Renal cortical epithelial cell (primary cell): Measurements from ENCODE around the gene FXR2. TPM values are rescaled to one million over a fixed set of nuclear protein-coding genes. Genes with fewer than 3 reads are reported as not detected.

Source experiments
- DNase-seq: peaks from one replicate; pipeline ENCODE4 v3.0.0-alpha.2; 2011; ENCODE audit warnings: low read depth
- total RNA-seq: library from RNA; depleted of rRNA; stranded (reverse); fragments of >200 nt; gene quantifications from 2 replicates; pipeline ENCODE4 v1.2.3, GENCODE V29; 2014

The FXR2 gene
- total RNA-seq, 1 donor from 2014 or later: 35.0 TPM

DNA sequence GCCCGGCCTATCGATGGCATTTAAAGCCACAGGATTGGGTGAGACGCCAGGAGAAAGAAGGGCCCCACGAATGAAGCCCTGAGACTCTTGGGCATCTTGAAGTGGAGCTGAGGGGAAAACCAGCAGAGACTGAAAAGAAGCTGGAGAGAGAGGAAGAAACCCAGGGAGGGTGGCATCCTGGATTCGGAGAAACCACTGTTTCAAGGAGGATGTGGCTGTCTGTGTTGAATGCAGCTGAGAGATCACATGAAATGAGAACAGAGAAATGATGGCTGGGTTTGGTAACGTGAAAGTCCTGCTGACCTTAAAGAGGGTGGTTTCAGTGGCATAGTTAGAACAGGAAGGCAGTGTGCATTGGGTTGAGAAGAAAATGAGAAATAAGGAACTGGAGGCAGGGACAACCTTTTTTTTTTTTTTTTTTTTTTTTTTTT, 62.1 kb downstream of the FXR2 start:
- DNase-seq: no peak

DNA sequence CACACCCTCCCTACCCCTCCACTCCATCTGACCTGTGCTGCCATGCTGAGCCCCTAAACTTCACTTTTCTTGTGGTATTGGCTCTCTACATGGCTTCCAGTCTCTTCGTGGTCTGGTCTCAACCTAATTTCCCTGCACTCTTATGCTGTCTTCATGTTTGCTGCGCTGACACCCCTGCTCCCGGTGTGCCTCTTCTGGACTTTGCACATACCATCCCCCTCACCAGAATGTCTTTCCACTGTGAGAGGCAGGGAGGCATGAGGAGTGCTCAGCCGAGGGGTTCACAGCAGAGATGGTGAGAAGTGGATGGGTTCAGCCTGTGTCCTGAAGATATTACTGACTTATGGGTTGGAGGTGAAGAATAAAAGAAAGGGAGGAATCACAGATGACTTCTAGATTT, 63.3 kb downstream of the FXR2 start:
- no peak for DNase-seq

GRCh38 chr17:7550344-7550743, 64.4 kb downstream of the FXR2 start:
- no peak for DNase-seq

DNA sequence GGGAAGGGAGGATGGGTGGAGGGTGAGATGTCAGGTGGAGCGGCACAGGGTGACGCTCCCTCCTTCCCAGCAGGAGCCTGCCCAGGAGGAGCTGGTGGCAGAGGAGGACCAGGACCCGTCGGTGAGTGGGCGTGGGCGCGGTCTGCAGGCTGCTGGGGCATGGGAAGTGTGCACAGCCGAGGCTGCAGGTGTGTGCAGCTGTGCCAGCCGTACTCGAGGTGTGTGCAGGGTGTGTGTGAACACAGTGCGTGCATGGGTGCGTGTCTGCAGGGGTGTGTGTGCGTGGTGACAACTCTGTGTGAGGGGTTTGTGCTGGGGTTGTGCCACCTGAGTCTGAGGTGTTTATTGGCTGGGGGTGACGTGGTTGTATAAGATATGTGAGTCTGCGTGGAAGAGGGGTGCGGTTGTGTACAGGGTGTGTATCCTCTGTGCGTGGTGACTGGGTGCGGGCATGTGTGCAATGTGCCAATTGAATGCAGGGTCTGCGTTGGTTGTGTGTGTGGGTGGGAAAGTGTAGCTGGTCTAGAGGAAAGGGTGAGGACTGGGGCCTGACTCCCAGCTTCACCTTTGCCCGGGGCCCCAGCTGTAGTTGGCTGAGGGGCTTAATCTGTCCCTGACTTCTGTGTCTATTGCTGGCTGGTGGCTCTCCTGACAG, 65.2 kb downstream of the FXR2 start:
- DNase-seq: no peak

DNA sequence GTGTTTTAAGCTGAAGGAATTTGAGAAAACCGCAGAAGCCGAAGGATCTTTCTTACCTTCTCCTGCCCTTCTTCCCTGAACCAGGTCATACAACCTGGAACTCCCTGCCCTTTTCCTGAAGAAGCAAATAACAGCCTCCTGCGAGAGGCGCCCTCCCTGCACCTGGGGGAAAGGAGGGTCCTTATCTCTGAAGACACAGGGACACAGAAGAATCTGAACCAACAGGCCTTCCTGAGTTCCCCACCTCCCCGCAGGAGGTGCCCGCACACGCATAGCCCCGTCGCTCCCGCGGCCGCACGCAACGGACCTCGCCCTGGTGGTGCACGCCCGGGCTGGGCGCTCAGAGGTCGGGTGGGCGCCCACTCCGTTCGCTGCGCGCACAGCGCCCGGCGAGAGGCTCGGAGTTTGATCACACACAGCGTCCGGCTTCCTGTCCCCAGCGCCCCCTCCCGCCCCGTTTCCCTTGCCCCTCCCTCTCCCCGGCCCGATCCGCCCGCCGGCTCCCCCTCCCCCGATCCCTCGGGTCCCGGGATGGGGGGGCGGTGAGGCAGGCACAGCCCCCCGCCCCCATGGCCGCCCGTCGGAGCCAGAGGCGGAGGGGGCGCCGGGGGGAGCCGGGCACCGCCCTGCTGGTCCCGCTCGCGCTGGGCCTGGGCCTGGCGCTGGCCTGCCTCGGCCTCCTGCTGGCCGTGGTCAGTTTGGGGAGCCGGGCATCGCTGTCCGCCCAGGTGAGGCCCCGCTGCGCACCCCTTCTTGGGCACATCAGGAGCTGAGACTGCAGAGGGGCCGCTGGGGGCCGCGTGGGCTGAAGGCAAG, 65.9 kb downstream of the FXR2 start, which contains the start of gene TNFSF12:
Gene TNFSF12, plus strand, starts transcription at position 474 of the 816 bp plus-strand sequence. Its CDS starts 96 bp downstream, at position 570.
- DNase-seq: no peak

DNA sequence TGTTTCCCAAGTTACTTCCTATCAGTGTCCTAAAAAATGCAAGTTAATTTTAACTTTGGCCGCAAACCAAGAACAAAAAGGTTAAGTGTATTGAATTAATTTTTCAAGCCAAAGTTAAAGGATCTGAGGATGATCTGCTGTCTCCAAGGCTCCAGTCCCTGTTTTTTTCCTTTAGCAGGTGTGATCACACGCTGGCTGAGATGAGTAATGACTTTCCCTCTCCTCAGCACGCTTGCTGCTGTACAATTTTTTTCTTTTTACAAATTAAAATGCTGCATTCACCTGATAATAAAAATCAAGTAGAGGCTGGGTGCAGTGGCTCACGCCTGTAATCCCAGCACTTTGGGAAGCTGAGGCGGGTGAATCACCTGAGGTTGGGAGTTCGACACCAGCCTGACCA, 69.8 kb downstream of the FXR2 start:
- DNase-seq: no peak

Other genes with a start within 250 kb of the FXR2 start
- gene TNK1, start 233.8 kb downstream of the FXR2 start, total RNA-seq: 3.6 and 8.0 TPM in 2 replicates
- gene PLSCR3, start 220.4 kb downstream of the FXR2 start, total RNA-seq: 20.0 and 71.0 TPM in 2 replicates
- 35.9 and 143 TPM in 2 replicates for gene TMEM256, start 210.8 kb downstream of the FXR2 start, total RNA-seq
- gene NLGN2, start 207.1 kb downstream of the FXR2 start, total RNA-seq: 2.6 and 17.1 TPM in 2 replicates
- gene SPEM1, start 194.6 kb downstream of the FXR2 start, total RNA-seq: not detected in 2 replicates
- gene SPEM2, start 189.3 kb downstream of the FXR2 start, total RNA-seq: not detected in 2 replicates
- gene SPEM3, start 186.0 kb downstream of the FXR2 start, total RNA-seq: not detected in 2 replicates
- 16.9 and 33.0 TPM in 2 replicates for gene TMEM102, start 179.5 kb downstream of the FXR2 start, total RNA-seq
- 3.3 and 10.7 TPM in 2 replicates for gene FGF11, start 175.4 kb downstream of the FXR2 start, total RNA-seq
- gene CHRNB1, start 169.8 kb downstream of the FXR2 start, total RNA-seq: 15.3 and 26.0 TPM in 2 replicates
- 14.8 and 39.2 TPM in 2 replicates for gene ZBTB4, start 135.3 kb downstream of the FXR2 start, total RNA-seq
- not detected in 2 replicates for gene SLC35G6, start 133.5 kb downstream of the FXR2 start, total RNA-seq
- gene POLR2A, start 130.5 kb downstream of the FXR2 start, total RNA-seq: 57.3 and 169 TPM in 2 replicates
- 4.2 and 15.5 TPM in 2 replicates for gene TNFSF12, start 65.8 kb downstream of the FXR2 start, total RNA-seq
- gene TNFSF13, start 56.1 kb downstream of the FXR2 start, total RNA-seq: 22.1 and 31.9 TPM in 2 replicates
- 61.4 and 101 TPM in 2 replicates for gene SENP3, start 53.0 kb downstream of the FXR2 start, total RNA-seq
- 4.2 and 7.6 TPM in 2 replicates for gene CD68, start 35.3 kb downstream of the FXR2 start, total RNA-seq
- gene MPDU1, start 31.0 kb downstream of the FXR2 start, total RNA-seq: 85.9 and 150 TPM in 2 replicates
- gene SOX15, start 24.8 kb downstream of the FXR2 start, total RNA-seq: 0.60 and 2.4 TPM in 2 replicates
- gene SAT2, start 12.9 kb upstream of the FXR2 start, total RNA-seq: 16.8 and 29.6 TPM in 2 replicates
- 0.25 TPM in 1 of 2 replicates, not detected in the other for gene SHBG, start 15.2 kb upstream of the FXR2 start, total RNA-seq
- 0.30 TPM in 1 of 2 replicates, not detected in the other for gene ATP1B2, start 36.0 kb upstream of the FXR2 start, total RNA-seq
- gene TP53, start 72.6 kb upstream of the FXR2 start, total RNA-seq: 29.3 and 53.8 TPM in 2 replicates
- 6.2 and 9.2 TPM in 2 replicates for gene WRAP53, start 73.6 kb upstream of the FXR2 start, total RNA-seq
- 0.69 and 2.9 TPM in 2 replicates for gene EFNB3, start 90.3 kb upstream of the FXR2 start, total RNA-seq
- gene DNAH2, start 102.8 kb upstream of the FXR2 start, total RNA-seq: 0.15 TPM in 1 of 2 replicates, not detected in the other
- gene KDM6B, start 219.3 kb upstream of the FXR2 start, total RNA-seq: 2.8 and 15.9 TPM in 2 replicates
- 0.65 TPM in 1 of 2 replicates, not detected in the other for gene TMEM88, start 240.2 kb upstream of the FXR2 start, total RNA-seq
- gene NAA38, start 242.7 kb upstream of the FXR2 start, total RNA-seq: 27.2 and 80.1 TPM in 2 replicates
- 16.0 and 26.5 TPM in 2 replicates for gene CYB5D1, start 243.1 kb upstream of the FXR2 start, total RNA-seq